K562 (cell line): ENCODE data around the gene NASP. TPM values are rescaled to one million over a fixed set of nuclear protein-coding genes. Genes with fewer than 3 reads are reported as not detected.

Experiments
- C11orf30 ChIP-seq: fragments of 450-650 bp; IDR thresholded peaks from 2 replicates; pipeline ENCODE4 v1.6.1; 2016; ENCODE audit warnings: low read depth, mild to moderate bottlenecking
- E2F3 ChIP-seq: fragments of 250-450 bp; sonication (Bioruptor Pico); IDR thresholded peaks from 2 replicates; pipeline ENCODE4 v1.4.0; 2020; ENCODE audit warnings: mild to moderate bottlenecking
- E2F8 ChIP-seq: fragments of 450-650 bp; IDR thresholded peaks from 2 replicates; pipeline ENCODE4 v1.7.1; 2018; ENCODE audit warnings: mild to moderate bottlenecking, low read depth; ENCODE audit not compliant: partially characterized antibody
- EP400 ChIP-seq: fragments of 450-650 bp; IDR thresholded peaks from 2 replicates; pipeline ENCODE4 v1.6.1; 2017; ENCODE audit warnings: antibody characterized with exemption, mild to moderate bottlenecking, moderate library complexity
- FIP1L1 ChIP-seq: fragments of 200-400 bp; formaldehyde crosslinking; IDR thresholded peaks from 2 replicates; pipeline ENCODE4 v1.6.1; 2018; ENCODE audit warnings: mild to moderate bottlenecking, low read depth, low read length; ENCODE audit not compliant: poor library complexity, severe bottlenecking
- GABPB2 ChIP-seq: fragments of 250-450 bp; sonication (Bioruptor Pico); conservative IDR thresholded peaks from 2 replicates; pipeline ENCODE4 v1.5.1; 2021; ENCODE audit warnings: mild to moderate bottlenecking
- HMG20B ChIP-seq: fragments of 250-450 bp; sonication (Bioruptor Pico); IDR thresholded peaks from 2 replicates; pipeline ENCODE4 v1.5.0; 2021; ENCODE audit warnings: mild to moderate bottlenecking
- HMGN3 ChIP-seq: IDR thresholded peaks from 2 replicates; pipeline ENCODE4 v1.6.1; 2011; ENCODE audit warnings: borderline replicate concordance, low read depth, mild to moderate bottlenecking, mixed read lengths, low read length; ENCODE audit not compliant: insufficient read length; ENCODE audit errors: extremely low read depth
- ID3 ChIP-seq, 2 experiments: fragments of 250-450 bp in 1 of 2; fragments of 450-650 bp in 1 of 2; sonication (Bioruptor Pico) in 1 of 2; IDR thresholded peaks; 2 replicates each; pipeline versions ENCODE4 v1.6.1 to v1.8.0; 2016 to 2021; ENCODE audit warnings: mild to moderate bottlenecking in 2 of 2, moderate library complexity in 2 of 2, missing compliant biosample characterization in 1 of 2, missing genetic modification characterization in 1 of 2
- NFRKB ChIP-seq: fragments of 450-650 bp; IDR thresholded peaks from 2 replicates; pipeline ENCODE4 v1.6.1; 2016; ENCODE audit warnings: low read depth
- NR2F6 ChIP-seq: fragments of 450-650 bp; formaldehyde crosslinking; IDR thresholded peaks from 2 replicates; pipeline ENCODE4 v1.4.0; 2020; ENCODE audit warnings: mild to moderate bottlenecking
- POLR2G ChIP-seq: fragments of 200-400 bp; formaldehyde crosslinking; IDR thresholded peaks from 2 replicates; pipeline ENCODE4 v1.6.1; 2017; ENCODE audit warnings: low read depth, mild to moderate bottlenecking, antibody characterized with exemption, low read length, moderate library complexity
- SIN3B ChIP-seq: fragments of 450-650 bp; IDR thresholded peaks from 2 replicates; pipeline ENCODE4 v1.6.1; 2017; ENCODE audit warnings: low read depth, mild to moderate bottlenecking, moderate library complexity
- SMARCA4 ChIP-seq: fragments of 450-650 bp; IDR thresholded peaks from 2 replicates; pipeline ENCODE4 v1.6.1; 2016
- TCF3 ChIP-seq: sonication (generic); formaldehyde crosslinking; IDR thresholded peaks from 2 replicates; pipeline ENCODE4 v1.4.0; 2020; ENCODE audit warnings: mild to moderate bottlenecking, missing genetic modification reagents
- XRCC3 ChIP-seq: fragments of 450-650 bp; IDR thresholded peaks from 2 replicates; pipeline ENCODE4 v1.6.1; 2017; ENCODE audit warnings: mild to moderate bottlenecking, moderate library complexity
- YY1 ChIP-seq, 3 experiments: IDR thresholded peaks; 2 replicates each; pipeline ENCODE4 v1.6.1; 2011; ENCODE audit warnings: low read length in 2 of 3, mild to moderate bottlenecking in 2 of 3, moderate library complexity in 2 of 3, borderline replicate concordance in 1 of 3, control low read depth in 1 of 3, low read depth in 1 of 3; ENCODE audit not compliant: insufficient read depth in 3 of 3, insufficient replicate concordance in 2 of 3, control insufficient read depth in 1 of 3, insufficient read length in 1 of 3; ENCODE audit errors: extremely low read depth in 1 of 3
- ZBTB17 ChIP-seq: fragments of 450-650 bp; formaldehyde crosslinking; IDR thresholded peaks from 2 replicates; pipeline ENCODE4 v1.4.0; 2020; ENCODE audit warnings: mild to moderate bottlenecking
- ZC3H4 ChIP-seq: sonication (generic); formaldehyde crosslinking; IDR thresholded peaks from 2 replicates; pipeline ENCODE4 v1.9.0; 2021; ENCODE audit warnings: missing genetic modification reagents, borderline replicate concordance
- polyA plus RNA-seq, 8 experiments: library from polyadenylated mRNA; depleted of rRNA in 4 of 8; stranded (reverse) in 5 of 8; unstranded in 3 of 8; fragments of >200 nt; fragmentation: Nextera tagmentation in 2 of 8; fragmentation: Illumina TruSeq in 1 of 8; extraction: Ambion mirVana in 2 of 8; extraction: Trizol in 1 of 8; gene quantifications; 2 replicates each; pipeline versions ENCODE4 v1.2.1 to v1.2.3, GENCODE V29; 2011 to 2014; ENCODE audit warnings: inconsistent platforms in 1 of 8, missing spikeins in 1 of 8
- total RNA-seq, 7 experiments: library from RNA; depleted of rRNA in 6 of 7; stranded (reverse); fragments of >200 nt in 6 of 7; fragmentation: Illumina TruSeq in 2 of 7; extraction: Trizol in 2 of 7; gene quantifications; 2 replicates each; pipeline versions ENCODE4 v1.2.1 to v1.2.3, GENCODE V29; 2011 to 2021; ENCODE audit warnings: low replicate concordance in 1 of 7

NASP gene
- total and polyA plus RNA-seq, 9 of the 15 experiments (the other 6 are each of a cell fraction or from before 2014, with no cell fraction given), result 199 to 578 (median 419) TPM

DNA sequence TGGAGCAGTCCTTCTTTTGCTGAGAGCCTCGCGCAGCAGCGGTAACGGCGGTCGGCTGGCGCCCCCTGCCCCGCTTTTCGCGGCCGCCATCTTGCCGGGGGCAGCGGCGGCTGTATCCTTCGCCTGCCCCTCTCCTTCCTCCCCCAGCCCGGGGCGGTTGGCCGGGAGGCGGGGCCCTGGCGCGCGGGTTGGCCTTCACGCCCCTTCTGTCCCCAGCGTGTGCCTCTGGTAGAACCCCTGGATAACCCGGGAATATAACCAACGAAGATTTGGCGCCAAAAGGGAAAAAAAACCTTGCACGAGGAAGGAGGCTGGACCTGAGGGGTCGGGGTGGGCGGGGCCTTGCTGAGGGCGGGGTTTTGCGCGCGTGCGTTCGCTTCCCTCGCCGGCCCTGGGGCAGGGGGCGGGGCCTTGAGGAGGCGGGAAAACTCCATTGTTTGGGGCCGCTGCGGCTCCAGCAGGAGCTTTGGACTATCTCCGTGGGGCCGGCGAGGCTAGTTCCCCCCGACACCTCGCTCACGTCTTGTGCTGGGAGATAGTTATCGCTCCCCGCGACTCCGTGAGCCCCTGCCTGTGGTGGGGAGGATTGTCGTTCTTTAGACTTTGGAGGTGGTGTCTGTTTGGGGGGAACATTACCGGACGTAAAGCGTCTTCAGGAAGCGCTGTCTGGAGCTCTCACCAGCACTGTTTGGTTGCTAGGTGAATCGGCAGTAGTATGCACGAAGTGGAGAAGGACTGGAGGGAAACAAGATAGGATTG, 689 bp downstream of the NASP start (continued):
- peak; percentile 96 for TF ChIP-seq E2F8
- TF ChIP-seq TCF3 (CRISPR knock-in tag), result 0 out of 2 replicates have a peak, but pooled peaks have one; percentile 13
- TF ChIP-seq ZBTB17, result peak; percentile 1; the same call in 1 of the 2 replicates
- TF ChIP-seq NR2F6 (CRISPR knock-in tag), result no peak
- peak; percentile 75 to 92 (median 88) for TF ChIP-seq YY1 (IDR thresholded peaks at IDR 0.05; ENCODE audit: borderline replicate concordance in 1 of 3, control insufficient read depth in 1 of 3, extremely low read depth in 1 of 3, insufficient read depth in 3 of 3, insufficient read length in 1 of 3, insufficient replicate concordance in 2 of 3, low read depth in 1 of 3, low read length in 2 of 3)
- peak; percentile 73; the same call in 1 of the 2 replicates for TF ChIP-seq ZC3H4 (CRISPR knock-in tag)
- peak; percentile 30; the same call in 1 of the 2 replicates for TF ChIP-seq SMARCA4
- peak; percentile 94 for TF ChIP-seq NFRKB
- TF ChIP-seq FIP1L1, result peak; percentile 96
- peak; percentile 93 for TF ChIP-seq EP400
- peak; percentile 6; the same call in 1 of the 2 replicates for TF ChIP-seq SIN3B
- no peak for TF ChIP-seq XRCC3
- TF ChIP-seq HMG20B, result no peak
- TF ChIP-seq ID3 (CRISPR knock-in tag; IDR thresholded peaks at IDR 0.05), result no peak
- TF ChIP-seq ID3 (tag; IDR thresholded peaks at IDR 0.05), result 0 out of 2 replicates have a peak, but pooled peaks have one; percentile 15
- peak; percentile 78 for TF ChIP-seq HMGN3
- peak; percentile 97 for TF ChIP-seq POLR2G
- peak; percentile 92 for TF ChIP-seq E2F3 (CRISPR knock-in tag)
- TF ChIP-seq C11orf30, result no peak
- TF ChIP-seq GABPB2, result 0 out of 2 replicates have a peak, but pooled peaks have one; percentile 70
